Measurements from ENCODE around the gene SLIRP. TPM values are rescaled to one million over a fixed set of nuclear protein-coding genes. Genes with fewer than 3 reads are reported as not detected.
"Not testable (repeated sequence)": the region's sequence is repeated elsewhere in the genome, so short reads cannot be mapped to it uniquely, and the experiment has no call there.

SLIRP gene
- total RNA-seq, 4 donors from 2014 or later: 40.4 to 162 (median 107) TPM

DNA sequence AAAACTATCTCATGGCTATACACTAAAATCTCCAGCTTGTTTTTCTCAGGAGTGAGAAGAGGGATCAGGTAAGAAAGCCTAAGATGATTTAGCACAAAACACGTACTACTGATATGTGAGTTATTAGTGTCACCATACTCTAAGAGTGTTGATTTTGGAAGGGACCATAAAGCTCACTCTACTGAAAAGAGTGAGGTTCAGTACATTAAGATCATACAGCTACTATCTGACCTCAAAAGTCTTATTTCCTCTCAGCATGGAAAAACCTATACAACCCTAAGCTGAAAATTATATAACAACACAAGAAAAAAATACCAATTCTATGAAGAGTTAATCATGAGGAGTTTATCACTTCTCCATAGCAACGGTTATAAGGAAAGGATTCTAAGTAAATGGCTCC lies 33.5 kb downstream of the SLIRP start:
- H3K4me1 ChIP-seq: peaks cover 0 to 12% (median 0%) of the 10 kb centered on the region in 4 donors
- TF ChIP-seq POLR2A (IDR thresholded peaks at IDR 0.05): no peak
- TF ChIP-seq, protein P1, sequence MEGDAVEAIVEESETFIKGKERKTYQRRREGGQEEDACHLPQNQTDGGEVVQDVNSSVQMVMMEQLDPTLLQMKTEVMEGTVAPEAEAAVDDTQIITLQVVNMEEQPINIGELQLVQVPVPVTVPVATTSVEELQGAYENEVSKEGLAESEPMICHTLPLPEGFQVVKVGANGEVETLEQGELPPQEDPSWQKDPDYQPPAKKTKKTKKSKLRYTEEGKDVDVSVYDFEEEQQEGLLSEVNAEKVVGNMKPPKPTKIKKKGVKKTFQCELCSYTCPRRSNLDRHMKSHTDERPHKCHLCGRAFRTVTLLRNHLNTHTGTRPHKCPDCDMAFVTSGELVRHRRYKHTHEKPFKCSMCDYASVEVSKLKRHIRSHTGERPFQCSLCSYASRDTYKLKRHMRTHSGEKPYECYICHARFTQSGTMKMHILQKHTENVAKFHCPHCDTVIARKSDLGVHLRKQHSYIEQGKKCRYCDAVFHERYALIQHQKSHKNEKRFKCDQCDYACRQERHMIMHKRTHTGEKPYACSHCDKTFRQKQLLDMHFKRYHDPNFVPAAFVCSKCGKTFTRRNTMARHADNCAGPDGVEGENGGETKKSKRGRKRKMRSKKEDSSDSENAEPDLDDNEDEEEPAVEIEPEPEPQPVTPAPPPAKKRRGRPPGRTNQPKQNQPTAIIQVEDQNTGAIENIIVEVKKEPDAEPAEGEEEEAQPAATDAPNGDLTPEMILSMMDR (IDR thresholded peaks at IDR 0.05): no peak
- no peak overlapping the region for H3K4me3 ChIP-seq
- H3K27ac ChIP-seq: no peak overlapping the region
- H3K27me3 ChIP-seq: no peaks in the 10 kb centered on the region
- DNase-seq: no peak
- H3K36me3 ChIP-seq: peaks cover 0 to 52% (median 0%) of the 10 kb centered on the region in 3 donors
- no peaks in the 10 kb centered on the region for H3K9me3 ChIP-seq

DNA sequence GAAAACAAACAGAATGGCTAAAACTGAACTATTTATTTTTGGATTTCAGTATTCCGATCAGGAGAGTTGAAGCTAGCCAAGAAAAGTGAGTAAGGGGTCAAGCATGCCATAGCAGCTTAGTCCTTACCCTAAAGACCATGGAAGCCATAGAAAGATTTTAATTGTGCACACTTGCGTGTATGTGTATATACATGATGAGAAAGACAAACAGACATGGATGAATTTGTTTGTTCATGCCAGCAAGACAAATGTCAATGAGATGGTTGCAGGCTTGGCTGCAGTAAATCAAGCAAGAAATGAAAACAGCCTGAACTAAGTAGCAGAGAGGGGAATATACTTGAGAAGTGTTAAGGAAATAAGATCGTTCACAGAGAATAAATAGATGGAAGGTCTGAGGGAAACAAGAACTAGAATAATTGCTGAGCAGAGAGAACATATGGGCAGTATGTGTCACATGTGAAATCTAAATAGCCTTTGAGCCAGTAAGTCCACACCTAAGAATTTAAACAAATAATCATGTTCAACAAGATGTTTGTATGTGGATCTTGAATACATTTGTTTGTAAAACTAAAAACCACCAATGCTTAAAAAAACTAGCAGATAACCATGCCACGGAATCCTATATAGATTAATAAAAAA lies 38.3 kb downstream of the SLIRP start:
- no peaks in the 10 kb centered on the region for H3K4me1 ChIP-seq
- H3K9me3 ChIP-seq: no peaks in the 10 kb centered on the region
- no peaks in the 10 kb centered on the region for H3K27me3 ChIP-seq
- H3K4me3 ChIP-seq: no peak overlapping the region
- TF ChIP-seq POLR2A (IDR thresholded peaks at IDR 0.05): no peak
- DNase-seq: no peak
- H3K27ac ChIP-seq: no peak overlapping the region
- peaks cover 0 to 61% (median 0%) of the 10 kb centered on the region in 3 donors for H3K36me3 ChIP-seq

DNA sequence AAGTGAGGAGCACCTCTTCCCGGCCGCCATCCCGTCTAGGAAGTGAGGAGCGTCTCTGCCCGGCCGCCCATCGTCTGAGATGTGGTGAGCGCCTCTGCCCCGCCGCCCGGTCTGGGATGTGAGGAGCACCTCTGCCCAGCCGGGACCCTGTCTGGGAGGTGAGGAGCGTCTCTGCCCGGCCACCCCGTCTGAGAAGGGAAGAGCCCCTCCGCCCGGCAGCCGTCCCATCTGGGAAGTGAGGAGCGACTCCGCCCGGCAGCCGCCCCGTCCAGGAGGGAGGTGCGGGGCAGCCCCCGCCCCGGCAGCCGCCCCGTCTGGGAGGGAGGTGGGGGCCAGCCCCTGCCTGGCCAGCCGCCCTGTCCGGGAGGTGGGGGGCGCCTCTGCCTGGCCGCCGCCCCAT lies 39.5 kb downstream of the SLIRP start:
- H3K27ac ChIP-seq, H3K4me1 ChIP-seq, H3K9me3 ChIP-seq, H3K4me3 ChIP-seq, DNase-seq, H3K27me3 ChIP-seq: not testable (repeated sequence)
- H3K36me3 ChIP-seq: peaks cover 0 to 62% (median 0%) of the 10 kb centered on the region in 3 donors

DNA sequence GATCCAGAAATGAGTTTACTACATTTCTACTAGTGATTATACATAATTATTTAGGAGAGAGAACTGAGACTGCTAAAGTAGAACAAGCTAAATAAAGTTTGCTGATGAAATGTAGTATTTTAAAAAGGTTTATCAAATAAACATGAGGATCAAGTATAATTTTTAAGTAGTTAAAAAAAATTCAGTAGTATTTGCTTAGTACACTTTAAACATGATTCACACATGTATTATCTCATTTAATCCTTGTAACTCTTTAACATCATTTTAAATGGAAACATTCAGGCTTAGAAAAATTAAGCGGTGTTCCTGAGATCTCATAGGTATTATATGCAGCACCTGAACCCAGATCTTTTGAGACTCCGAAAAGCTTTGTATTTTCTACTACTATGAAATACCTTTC lies 44.4 kb downstream of the SLIRP start:
- Histone ChIP-seq H3K36me3 (peaks cover 0 to 67% (median 0%) of the 10 kb centered on the region in 3 donors), H3K4me3 (no peak overlapping the region), H3K27ac (no peak overlapping the region), H3K4me1 (no peaks in the 10 kb centered on the region), H3K27me3 (no peaks in the 10 kb centered on the region), H3K9me3 (no peaks in the 10 kb centered on the region)
- DNase-seq: no peak
- TF ChIP-seq POLR2A (IDR thresholded peaks at IDR 0.05): no peak
- TF ChIP-seq, protein P1 (IDR thresholded peaks at IDR 0.05): no peak

DNA sequence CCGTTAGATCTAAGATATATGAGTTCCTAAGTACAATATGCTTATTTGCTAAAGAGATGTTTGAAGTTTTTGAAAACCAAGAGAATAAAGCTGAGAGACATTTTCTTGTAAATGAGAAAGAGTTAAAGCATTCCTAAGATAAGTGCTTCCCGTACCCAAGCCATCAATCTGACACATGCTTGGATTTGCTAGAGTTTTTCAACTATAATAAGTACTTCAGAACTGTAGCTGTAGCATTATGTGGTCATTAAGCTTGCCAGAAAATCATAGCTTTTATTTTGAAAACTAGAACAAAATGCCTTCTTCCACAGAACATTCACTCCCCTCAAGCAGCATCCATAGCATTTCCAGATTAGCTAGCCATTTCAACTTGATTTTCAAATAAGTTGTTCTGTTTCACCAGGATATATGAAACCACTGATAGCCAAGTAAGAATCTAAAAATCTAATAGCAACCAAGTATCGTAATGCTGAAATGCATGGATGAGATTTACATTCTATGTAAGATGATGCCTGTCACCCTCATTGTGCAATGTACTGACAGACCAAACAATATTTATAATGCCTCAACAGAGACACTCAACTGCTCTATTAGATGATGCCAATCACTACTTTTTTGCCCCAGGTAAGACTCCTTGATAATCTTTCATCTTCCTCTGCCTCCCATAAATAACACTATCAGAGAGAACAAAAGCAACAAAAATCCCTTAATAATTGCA lies 45.1 kb downstream of the SLIRP start:
- TF ChIP-seq, protein P1 (IDR thresholded peaks at IDR 0.05): no peak
- TF ChIP-seq POLR2A (IDR thresholded peaks at IDR 0.05): no peak
- H3K27ac ChIP-seq: no peak overlapping the region
- DNase-seq: no peak
- no peak overlapping the region for H3K4me3 ChIP-seq
- H3K9me3 ChIP-seq: no peaks in the 10 kb centered on the region
- H3K36me3 ChIP-seq: peaks cover 0 to 61% (median 0%) of the 10 kb centered on the region in 3 donors
- H3K4me1 ChIP-seq: no peaks in the 10 kb centered on the region
- no peaks in the 10 kb centered on the region for H3K27me3 ChIP-seq

DNA sequence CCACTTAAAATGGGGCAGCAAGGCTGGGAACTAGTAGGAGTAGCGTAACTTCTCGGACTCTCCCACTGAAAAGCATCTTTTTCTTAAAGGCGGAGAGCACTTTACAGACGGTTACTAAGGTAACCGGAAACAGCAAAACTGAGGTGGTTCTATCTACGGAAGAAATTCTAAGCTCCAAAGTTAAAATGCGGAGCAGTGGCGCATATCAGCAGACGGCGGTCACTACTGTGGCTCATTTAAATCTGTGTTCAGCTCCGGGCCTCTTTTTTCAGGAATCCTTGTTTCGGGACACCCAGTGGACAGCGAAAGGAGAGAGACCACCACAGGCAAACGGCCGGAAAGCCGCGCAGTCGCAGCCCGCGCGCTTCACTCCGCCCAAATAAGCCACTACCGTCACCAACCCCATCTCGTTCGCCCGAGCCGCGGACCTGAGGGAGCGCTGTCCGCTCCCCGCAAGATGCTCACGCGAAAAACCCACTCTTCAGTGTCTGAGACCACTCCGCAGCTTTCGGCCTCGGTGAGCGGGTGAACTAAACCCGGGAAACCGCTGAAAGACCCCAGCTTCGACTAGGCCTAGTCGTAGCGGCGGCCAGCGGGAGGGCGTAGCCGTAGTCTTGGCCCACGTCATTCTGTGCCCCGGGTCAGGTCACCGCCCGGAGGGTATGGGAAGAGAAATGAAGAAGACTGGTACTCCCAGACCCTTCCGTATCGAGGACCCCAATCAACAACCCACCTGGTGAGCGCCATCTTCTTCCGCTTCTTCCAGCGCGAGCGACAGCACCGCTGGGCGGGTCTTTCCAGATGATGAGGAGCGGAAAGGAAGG lies 52.7 kb downstream of the SLIRP start, which contains the start of gene SNW1:
Gene SNW1 (minus strand): TSS at position 776 of the 824 bp plus-strand sequence. CDS start 29 bp downstream, at position 747.
- H3K4me3 ChIP-seq: peak within 1 kb of the TSS; percentile 66 to 89 (median 72)
- TF ChIP-seq, protein P1 (IDR thresholded peaks at IDR 0.05): peak in 1 of 6 experiments; percentile 8
- TF ChIP-seq POLR2A (IDR thresholded peaks at IDR 0.05): peak; percentile 45 to 68
- peak within 1 kb of the TSS; percentile 84 to 93 (median 86) for H3K27ac ChIP-seq
- DNase-seq: peak; percentile 88 to 97 (median 89)
- peaks cover 0 to 15% (median 10%) of the 10 kb centered on the region in 4 donors for H3K4me1 ChIP-seq
- H3K9me3 ChIP-seq: no peaks in the 10 kb centered on the region
- no peaks in the 10 kb centered on the region for H3K36me3 ChIP-seq
- H3K27me3 ChIP-seq: no peaks in the 10 kb centered on the region

Measured in Peyer's patch (tissue), 4 donors.